ENCODE measurements around the gene TNFRSF9. TPM values are rescaled to one million over a fixed set of nuclear protein-coding genes. Genes with fewer than 3 reads are reported as not detected.
"Not testable (repeated sequence)": the region's sequence is repeated elsewhere in the genome, so short reads cannot be mapped to it uniquely, and the experiment has no call there.

TNFRSF9 gene
- total and polyA plus RNA-seq, 2 donors from 2014 or later = 0.54 TPM; not detected in 1

- FAIRE-seq = no peak
- no peaks in the 10 kb centered on the region for H3K36me3 ChIP-seq (ENCODE audit: control insufficient read depth in 2 of 3, insufficient read depth in 3 of 3, low read length in 3 of 3)
- intact Hi-C loops (cut with DNase I) = no loop called here
- H3K9ac ChIP-seq (ENCODE audit: low read length in 3 of 3) = no peak overlapping the region
- H3K9me3 ChIP-seq (ENCODE audit: control insufficient read depth in 2 of 3, insufficient read depth in 1 of 3, low read length in 3 of 3) = no peaks in the 10 kb centered on the region
- TF ChIP-seq, protein P1, sequence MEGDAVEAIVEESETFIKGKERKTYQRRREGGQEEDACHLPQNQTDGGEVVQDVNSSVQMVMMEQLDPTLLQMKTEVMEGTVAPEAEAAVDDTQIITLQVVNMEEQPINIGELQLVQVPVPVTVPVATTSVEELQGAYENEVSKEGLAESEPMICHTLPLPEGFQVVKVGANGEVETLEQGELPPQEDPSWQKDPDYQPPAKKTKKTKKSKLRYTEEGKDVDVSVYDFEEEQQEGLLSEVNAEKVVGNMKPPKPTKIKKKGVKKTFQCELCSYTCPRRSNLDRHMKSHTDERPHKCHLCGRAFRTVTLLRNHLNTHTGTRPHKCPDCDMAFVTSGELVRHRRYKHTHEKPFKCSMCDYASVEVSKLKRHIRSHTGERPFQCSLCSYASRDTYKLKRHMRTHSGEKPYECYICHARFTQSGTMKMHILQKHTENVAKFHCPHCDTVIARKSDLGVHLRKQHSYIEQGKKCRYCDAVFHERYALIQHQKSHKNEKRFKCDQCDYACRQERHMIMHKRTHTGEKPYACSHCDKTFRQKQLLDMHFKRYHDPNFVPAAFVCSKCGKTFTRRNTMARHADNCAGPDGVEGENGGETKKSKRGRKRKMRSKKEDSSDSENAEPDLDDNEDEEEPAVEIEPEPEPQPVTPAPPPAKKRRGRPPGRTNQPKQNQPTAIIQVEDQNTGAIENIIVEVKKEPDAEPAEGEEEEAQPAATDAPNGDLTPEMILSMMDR (IDR thresholded peaks at IDR 0.05; ENCODE audit: borderline replicate concordance, extremely low read depth, insufficient read depth) = no peak
- no peak overlapping the region for H3K4me3 ChIP-seq (ENCODE audit: low read length in 3 of 3)
- no peaks in the 10 kb centered on the region for H3K27me3 ChIP-seq (ENCODE audit: control insufficient read depth, insufficient read depth, low read length)
- no peak for DNase-seq
- no peaks in the 10 kb centered on the region for H3K4me1 ChIP-seq (ENCODE audit: control insufficient read depth in 2 of 3, insufficient read depth in 2 of 3, low read depth in 1 of 3, low read length in 3 of 3)
- H3K27ac ChIP-seq (ENCODE audit: low read depth in 2 of 2, low read length in 2 of 2) = no peak overlapping the region
Observed at GRCh38 chr1:7922301-7922700, 18.3 kb downstream of the TNFRSF9 start.

GRCh38 chr1:7921796-7922195 lies 18.8 kb downstream of the TNFRSF9 start:
- Histone ChIP-seq H3K4me1 (ENCODE audit: control insufficient read depth in 2 of 3, insufficient read depth in 2 of 3, low read depth in 1 of 3, low read length in 3 of 3) (no peaks in the 10 kb centered on the region), H3K9ac (ENCODE audit: low read length in 3 of 3) (no peak overlapping the region), H3K36me3 (ENCODE audit: control insufficient read depth in 2 of 3, insufficient read depth in 3 of 3, low read length in 3 of 3) (no peaks in the 10 kb centered on the region), H3K4me3 (ENCODE audit: low read length in 3 of 3) (no peak overlapping the region), H3K9me3 (ENCODE audit: control insufficient read depth in 2 of 3, insufficient read depth in 1 of 3, low read length in 3 of 3) (no peaks in the 10 kb centered on the region), H3K27me3 (ENCODE audit: control insufficient read depth, insufficient read depth, low read length) (no peaks in the 10 kb centered on the region), H3K27ac (ENCODE audit: low read depth in 2 of 2, low read length in 2 of 2) (no peak overlapping the region)
- DNase-seq (no peak), FAIRE-seq (no peak)
- TF ChIP-seq, protein P1 (IDR thresholded peaks at IDR 0.05; ENCODE audit: borderline replicate concordance, extremely low read depth, insufficient read depth) = no peak
- intact Hi-C loops (cut with DNase I) = no loop called here

DNA sequence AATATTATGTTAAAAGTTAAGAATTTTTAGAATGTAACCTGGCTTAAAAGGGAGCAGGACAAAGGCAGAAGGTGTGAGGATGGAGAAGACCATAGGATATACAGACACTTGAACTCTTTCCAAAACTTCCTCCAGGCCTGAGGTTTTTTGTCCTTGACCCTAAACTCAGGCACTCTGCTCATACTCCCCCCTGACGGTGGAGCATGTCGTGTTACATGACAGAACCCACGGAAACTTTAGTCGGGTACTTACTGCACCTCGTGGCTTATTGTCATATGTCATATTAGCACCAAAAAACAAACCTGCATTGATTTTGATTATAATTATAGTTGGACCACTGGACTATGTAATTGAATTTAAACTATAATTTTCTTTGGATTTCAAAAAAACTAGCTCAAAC lies 20.8 kb downstream of the TNFRSF9 start:
- no peak overlapping the region for H3K9ac ChIP-seq (ENCODE audit: low read length in 3 of 3)
- no peaks in the 10 kb centered on the region for H3K36me3 ChIP-seq (ENCODE audit: control insufficient read depth in 2 of 3, insufficient read depth in 3 of 3, low read length in 3 of 3)
- FAIRE-seq (no peak), DNase-seq (no peak)
- H3K27me3 ChIP-seq (ENCODE audit: control insufficient read depth, insufficient read depth, low read length) = no peaks in the 10 kb centered on the region
- H3K4me3 ChIP-seq (ENCODE audit: low read length in 3 of 3) = no peak overlapping the region
- no peaks in the 10 kb centered on the region for H3K9me3 ChIP-seq (ENCODE audit: control insufficient read depth in 2 of 3, insufficient read depth in 1 of 3, low read length in 3 of 3)
- H3K4me1 ChIP-seq (ENCODE audit: control insufficient read depth in 2 of 3, insufficient read depth in 2 of 3, low read depth in 1 of 3, low read length in 3 of 3) = no peaks in the 10 kb centered on the region
- no peak overlapping the region for H3K27ac ChIP-seq (ENCODE audit: low read depth in 2 of 2, low read length in 2 of 2)
- TF ChIP-seq, protein P1 (IDR thresholded peaks at IDR 0.05; ENCODE audit: borderline replicate concordance, extremely low read depth, insufficient read depth) = no peak
- intact Hi-C loops (cut with DNase I) = no loop called here

DNA sequence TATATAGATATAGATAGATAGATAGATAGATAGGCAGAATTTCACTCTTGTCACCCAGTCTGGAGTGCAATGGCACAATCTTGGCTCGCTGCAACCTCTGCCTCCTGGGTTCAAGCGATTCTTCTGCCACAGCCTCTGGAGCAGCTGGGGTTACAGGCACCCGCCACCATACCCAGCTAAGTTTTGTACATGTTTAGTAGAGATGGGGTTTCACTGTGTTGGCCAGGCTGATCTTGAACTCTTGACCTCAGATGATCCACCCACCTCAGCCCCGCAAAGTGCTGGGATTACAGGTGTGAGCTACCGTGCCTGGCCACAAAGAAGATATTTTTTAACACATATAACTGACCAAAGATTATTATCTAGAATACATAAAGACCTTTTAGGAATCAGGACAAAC lies 22.7 kb downstream of the TNFRSF9 start:
- H3K27ac ChIP-seq (ENCODE audit: low read depth in 2 of 2, low read length in 2 of 2); H3K27me3 ChIP-seq (ENCODE audit: control insufficient read depth, insufficient read depth, low read length); H3K36me3 ChIP-seq (ENCODE audit: control insufficient read depth in 2 of 3, insufficient read depth in 3 of 3, low read length in 3 of 3); intact Hi-C loops (cut with DNase I); DNase-seq; H3K4me1 ChIP-seq (ENCODE audit: control insufficient read depth in 2 of 3, insufficient read depth in 2 of 3, low read depth in 1 of 3, low read length in 3 of 3); H3K4me3 ChIP-seq (ENCODE audit: low read length in 3 of 3); H3K9me3 ChIP-seq (ENCODE audit: control insufficient read depth in 2 of 3, insufficient read depth in 1 of 3, low read length in 3 of 3); H3K9ac ChIP-seq (ENCODE audit: low read length in 3 of 3); FAIRE-seq: not testable (repeated sequence)
